GM12874 (cell line): Measurements from ENCODE around the gene CNOT6.

Source experiments
- CTCF ChIP-seq: IDR thresholded peaks from 2 replicates; pipeline ENCODE4 v1.5.1; 2011; ENCODE audit warnings: low read depth, mild to moderate bottlenecking, control low read depth, low read length, moderate library complexity; ENCODE audit not compliant: insufficient read depth

Gene CNOT6

GRCh38 chr5:180557217-180557809 lies 63.1 kb downstream of the CNOT6 start:
- TF ChIP-seq CTCF = no peak

- TF ChIP-seq CTCF = no peak
These were observed 64.1 kb downstream of the CNOT6 start for GRCh38 chr5:180558232-180558631.

GRCh38 chr5:180563994-180564393 lies 69.8 kb downstream of the CNOT6 start:
- no peak for TF ChIP-seq CTCF

GRCh38 chr5:180568914-180569313 lies 74.7 kb downstream of the CNOT6 start:
- TF ChIP-seq CTCF = no peak

GRCh38 chr5:180575571-180575970 lies 81.4 kb downstream of the CNOT6 start:
- TF ChIP-seq CTCF = no peak

GRCh38 chr5:180580681-180581080 lies 86.5 kb downstream of the CNOT6 start:
- no peak for TF ChIP-seq CTCF

- TF ChIP-seq CTCF = no peak
These were observed 89.6 kb downstream of the CNOT6 start for GRCh38 chr5:180583738-180584137.
